GM18951 (cell line): ENCODE data around the gene SPCS1.

ENCODE experiments used
- POLR2A ChIP-seq: IDR thresholded peaks from 4 replicates; pipeline ENCODE4 v1.6.1; 2011; ENCODE audit warnings: mild to moderate bottlenecking; ENCODE audit not compliant: insufficient read length, insufficient read depth; ENCODE audit errors: extremely low read depth
- in situ Hi-C: fragments of 300-500 bp; cut with MboI; formaldehyde crosslinking; loops from one replicate; pipeline ENCODE4 v1.12.0; 2022; ENCODE audit warnings: low sequenced_read_pairs, mixed read lengths, inconsistent platforms; ENCODE audit not compliant: unreplicated experiment

SPCS1 gene

DNA sequence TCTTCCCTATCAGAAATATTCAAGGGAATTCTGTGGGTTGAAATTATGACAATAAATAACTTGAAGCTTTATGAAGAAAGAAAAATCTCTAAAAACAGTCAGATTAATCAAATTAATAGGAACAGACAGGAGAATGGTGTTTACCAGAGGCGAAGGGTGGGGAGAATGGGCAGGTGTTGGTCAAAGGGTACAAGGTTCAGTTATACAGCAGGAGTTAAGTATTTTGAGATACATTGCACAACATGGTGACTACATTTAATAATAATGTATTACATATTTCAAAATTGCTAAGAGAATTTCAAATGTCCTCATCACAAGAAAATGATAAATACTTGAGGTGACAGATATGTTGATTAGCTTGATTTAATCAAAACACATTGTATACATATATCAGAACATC, 18.6 kb downstream of the SPCS1 start:
- in situ Hi-C loops, result no loop called here
- no peak for TF ChIP-seq POLR2A

DNA sequence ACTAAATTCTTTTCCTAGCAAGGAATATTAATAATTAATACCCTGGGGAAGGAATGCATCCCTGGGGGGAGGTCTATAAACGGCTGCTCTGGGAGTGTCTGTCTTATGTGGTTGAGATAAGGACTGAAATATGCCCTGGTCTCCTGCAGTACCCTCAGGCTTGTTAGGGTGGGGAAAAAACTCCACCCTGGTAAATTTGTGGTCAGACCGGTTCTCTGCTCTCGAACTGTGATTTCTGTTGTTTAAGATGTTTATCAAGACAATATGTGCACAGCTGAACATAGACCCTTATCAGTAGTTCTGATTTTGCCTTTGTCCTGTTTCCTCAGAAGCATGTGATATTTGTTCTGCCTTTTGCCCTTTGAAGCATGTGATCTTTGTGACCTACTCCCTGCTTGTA, 22.8 kb downstream of the SPCS1 start:
- in situ Hi-C loops, result loop anchor here (25.0 kb wide), 1 partner anchor 334 kb away; no protein-coding TSS in a partner anchor

DNA sequence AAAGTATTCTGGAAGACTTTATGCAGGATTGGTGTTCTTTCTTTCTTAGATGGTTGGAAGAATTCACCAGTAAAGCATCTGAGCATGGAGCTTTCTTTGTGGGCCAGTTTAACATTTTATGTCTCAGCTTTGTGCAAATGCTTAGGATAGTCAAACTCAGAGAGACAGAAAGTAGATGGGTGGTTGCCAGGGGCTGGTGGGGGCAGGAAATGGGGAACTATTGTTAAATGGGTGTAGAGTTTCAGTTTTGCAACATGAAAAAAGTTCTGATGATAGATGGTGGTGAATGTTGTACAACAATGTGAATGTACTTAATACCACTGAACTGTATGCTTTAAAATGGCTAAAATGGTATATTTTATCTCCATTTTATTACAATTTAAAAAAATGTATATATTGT, 24.8 kb downstream of the SPCS1 start:
- no peak for TF ChIP-seq POLR2A
- in situ Hi-C loops, result loop anchor here (25.0 kb wide), 1 partner anchor 332 kb away; no protein-coding TSS in a partner anchor

DNA sequence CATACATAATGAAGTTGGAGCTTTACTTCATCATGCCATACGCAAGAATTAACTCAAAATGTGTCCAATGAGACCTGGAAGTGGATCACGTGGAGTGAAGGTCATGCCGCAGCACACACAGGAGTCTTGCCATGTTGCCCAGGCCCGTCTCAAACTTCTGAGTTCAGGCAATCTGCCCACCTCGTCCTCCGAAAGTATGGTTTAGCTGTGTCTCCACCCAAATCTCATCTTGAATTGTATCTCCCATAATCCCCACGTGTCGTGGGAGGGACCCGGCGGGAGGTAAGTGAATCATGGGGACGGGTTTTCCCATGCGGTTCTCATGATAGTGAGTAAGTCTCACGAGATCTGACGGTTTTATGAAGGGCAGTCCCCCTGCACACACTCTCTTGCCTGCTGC, 25.7 kb downstream of the SPCS1 start:
- in situ Hi-C loops, result loop anchor here (25.0 kb wide), 1 partner anchor 331 kb away; no protein-coding TSS in a partner anchor
- TF ChIP-seq POLR2A, result no peak

DNA sequence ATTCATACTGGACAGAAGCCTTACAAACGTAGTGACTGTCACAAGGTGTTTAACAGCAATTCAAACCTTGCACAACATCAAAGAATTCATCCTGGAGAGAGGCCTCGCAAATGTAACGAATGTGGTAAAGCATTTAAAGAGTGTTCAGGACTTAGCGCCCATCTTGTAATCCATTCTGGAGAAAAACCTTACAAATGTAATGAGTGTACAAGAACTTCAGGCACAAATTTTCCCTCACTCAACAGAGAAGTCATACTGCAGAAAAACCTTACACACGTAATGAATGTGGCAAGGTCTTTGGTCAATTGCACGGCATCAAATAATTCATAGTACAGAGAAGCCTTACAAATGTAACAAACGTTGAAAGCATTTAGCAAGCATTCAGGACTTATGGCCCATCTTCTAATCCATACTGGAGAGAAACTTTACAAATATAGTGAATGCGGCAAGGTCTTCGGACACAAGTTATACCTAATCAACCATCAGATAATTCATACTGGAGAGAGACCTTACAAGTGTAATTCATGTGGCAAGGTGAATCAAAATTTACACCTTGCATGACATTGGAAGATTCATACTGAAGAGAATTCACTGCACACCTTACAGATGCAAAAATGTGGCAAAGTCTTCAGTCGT, 27.5 kb downstream of the SPCS1 start:
- in situ Hi-C loops, result loop anchor here (25.0 kb wide), 1 partner anchor 329 kb away; no protein-coding TSS in a partner anchor
- no peak for TF ChIP-seq POLR2A

DNA sequence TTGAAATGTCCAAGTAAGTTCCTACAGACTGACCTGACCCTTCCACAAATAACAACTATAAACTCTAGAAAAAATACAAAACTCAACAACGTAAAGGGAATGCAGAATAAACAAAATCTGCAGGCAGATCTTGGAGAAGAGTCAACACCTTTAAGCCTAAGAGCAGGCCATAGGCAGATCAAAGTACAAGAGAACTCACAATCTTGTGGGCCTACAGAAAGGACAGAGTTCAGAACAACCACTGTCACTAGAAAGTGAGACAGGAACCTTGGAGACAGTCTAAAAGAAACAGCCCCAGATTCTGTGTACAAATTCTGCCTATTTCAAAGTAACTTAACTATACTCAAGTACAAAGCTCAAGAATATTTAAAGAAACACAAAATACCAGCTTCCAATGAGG, 33.8 kb downstream of the SPCS1 start:
- in situ Hi-C loops, result loop anchor here (25.0 kb wide), 1 partner anchor 323 kb away; no protein-coding TSS in a partner anchor
- no peak for TF ChIP-seq POLR2A

DNA sequence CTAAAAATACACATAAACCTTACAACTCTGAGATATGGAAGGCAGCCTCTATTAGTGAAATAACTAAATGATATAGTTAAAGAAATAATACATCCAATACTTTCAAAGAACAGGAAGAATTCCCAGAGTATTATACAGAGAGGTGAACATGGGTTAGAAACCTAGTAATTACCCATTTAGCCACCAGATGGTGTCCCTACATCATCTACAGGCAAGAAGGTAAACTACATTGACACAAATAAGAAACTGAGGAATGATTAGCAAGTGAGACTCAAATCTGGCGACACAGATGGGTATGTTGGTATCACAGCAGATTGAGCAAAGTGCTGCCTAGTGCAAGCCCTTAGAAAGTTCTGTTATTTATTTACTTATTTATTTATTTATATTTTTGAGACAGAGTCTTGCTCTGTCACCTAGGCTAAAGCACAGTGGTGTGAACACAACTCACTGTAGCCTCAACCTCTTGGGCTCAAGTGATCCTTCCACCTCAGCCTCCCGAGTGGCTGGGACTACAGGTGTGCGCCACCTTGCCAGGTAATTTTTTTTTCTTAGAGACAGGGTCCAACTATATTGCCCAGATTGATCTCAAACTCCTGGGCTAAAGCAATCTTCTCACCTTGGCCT, 36.6 kb downstream of the SPCS1 start:
- no peak for TF ChIP-seq POLR2A
- in situ Hi-C loops, result loop anchor here (25.0 kb wide), 1 partner anchor 320 kb away; no protein-coding TSS in a partner anchor

DNA sequence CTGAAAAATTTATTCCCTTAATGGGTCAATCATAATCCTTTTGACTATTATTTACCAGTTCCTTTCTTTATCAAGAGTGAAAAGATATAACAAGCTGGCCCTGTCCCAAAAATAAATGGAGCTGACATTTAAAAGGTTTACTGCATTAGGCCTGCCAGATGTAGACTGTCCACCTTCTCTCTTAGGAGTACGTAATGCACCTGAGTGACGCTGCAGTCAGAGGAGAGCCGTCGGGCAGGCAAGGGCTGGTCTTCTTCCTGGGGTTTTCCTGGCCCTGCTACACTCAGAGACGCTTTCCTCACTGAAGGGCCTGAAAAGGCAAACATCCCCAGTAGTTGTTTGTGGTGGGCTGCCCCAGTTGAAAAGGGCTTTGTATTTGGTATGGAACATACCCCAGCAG, 37.2 kb downstream of the SPCS1 start:
- TF ChIP-seq POLR2A, result no peak
- in situ Hi-C loops, result loop anchor here (25.0 kb wide), 1 partner anchor 319 kb away; no protein-coding TSS in a partner anchor

DNA sequence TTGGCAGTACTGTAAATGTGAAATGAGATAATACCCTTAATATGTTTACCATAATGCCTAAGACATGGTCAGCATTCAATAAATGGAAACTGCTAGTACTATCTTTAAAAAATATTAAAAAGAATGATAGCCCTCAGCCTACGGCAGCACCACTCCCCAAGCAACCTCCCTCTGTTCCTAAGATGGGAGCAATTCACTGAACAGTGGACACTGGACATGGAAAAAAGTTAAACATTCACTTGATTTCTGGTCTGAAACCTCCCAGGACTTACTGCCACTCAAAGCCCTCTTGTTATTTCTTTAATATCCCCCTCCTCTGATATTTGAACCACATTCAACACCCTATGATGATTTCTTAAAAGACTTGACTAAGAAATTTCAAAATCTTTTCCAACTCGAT, 37.8 kb downstream of the SPCS1 start:
- TF ChIP-seq POLR2A, result no peak
- in situ Hi-C loops, result loop anchor here (25.0 kb wide), 1 partner anchor 319 kb away; no protein-coding TSS in a partner anchor

DNA sequence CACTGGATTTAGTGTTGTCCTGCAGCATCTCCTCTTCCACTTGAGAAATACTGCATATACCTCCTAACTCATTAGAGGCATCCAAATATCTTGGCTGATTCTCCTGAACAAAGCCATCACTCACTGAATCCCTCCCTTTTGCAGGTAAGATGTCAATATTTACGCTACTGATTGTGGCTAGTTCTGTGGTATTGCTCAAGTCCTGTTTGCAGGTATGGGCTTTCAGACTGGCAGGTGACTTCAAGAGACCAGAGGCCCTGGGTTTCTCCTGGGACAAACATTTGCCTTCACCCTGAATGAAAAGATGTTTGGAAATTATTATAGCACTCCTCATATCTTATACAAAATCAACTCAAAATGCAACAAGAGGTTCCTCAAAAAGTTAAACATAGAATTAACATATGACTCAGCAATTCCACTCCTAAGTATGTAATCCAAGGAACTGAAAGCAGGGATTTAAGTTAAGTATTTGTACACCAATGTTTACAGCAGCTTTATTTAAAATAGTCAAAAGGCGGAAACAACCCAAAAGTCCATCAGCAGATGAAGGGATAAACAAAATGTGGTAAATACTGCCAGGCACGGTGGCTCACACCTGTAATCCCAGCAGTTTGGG, 46.2 kb downstream of the SPCS1 start:
- TF ChIP-seq POLR2A, result no peak

DNA sequence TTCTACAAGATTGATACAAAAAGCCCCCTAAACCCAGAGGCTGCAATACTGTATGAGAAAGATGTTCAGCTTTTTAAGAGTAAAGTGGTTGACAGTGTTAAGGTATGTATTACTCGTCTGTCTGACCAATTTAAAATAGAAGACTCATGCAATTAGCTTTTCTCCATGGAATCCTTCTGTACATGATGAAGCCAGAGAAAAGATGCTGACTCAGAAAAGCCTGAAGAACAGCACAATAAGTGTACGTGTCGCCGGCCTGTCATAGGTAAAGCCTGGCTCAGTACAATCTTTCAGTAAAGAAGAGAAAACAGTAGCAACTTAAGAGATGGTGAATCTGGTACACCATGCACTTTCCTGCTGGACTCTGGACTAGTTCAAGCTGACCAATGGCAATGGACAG, 48.5 kb downstream of the SPCS1 start:
- TF ChIP-seq POLR2A, result no peak
- in situ Hi-C loops, result no loop called here

More for the DNA sequence above, 46.2 kb downstream of the SPCS1 start:
- in situ Hi-C loops, result no loop called here

DNA sequence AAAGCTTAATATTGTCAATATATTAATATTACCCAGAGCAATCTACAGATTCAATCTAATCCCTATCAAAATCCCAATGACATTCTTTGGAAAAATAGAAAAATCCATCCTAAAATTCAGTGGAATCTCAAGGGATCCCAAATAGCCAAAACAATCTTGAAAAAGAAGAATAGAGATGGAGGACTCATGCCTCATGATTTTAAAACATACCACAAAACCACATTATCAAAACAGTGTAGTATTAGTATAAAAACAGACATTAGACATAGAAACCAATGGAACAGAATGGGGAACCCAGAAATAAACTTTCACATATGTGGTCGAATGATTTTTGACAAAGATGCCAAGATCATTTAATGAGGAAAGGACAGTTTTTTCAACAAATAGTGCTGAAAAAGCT, 50.2 kb downstream of the SPCS1 start:
- in situ Hi-C loops, result no loop called here
- no peak for TF ChIP-seq POLR2A
